Chondrocyte (in vitro differentiated cells): ENCODE measurements around the gene DMKN. TPM values are rescaled to one million over a fixed set of nuclear protein-coding genes. Genes with fewer than 3 reads are reported as not detected.

Experiments used
- DNase-seq: peaks from one replicate; pipeline ENCODE4 v3.0.0; 2021; ENCODE audit warnings: mixed read lengths, low spot score
- H3K27ac Mint-ChIP-seq: one replicate; pipeline ENCODE4 v1.8.0; 2021; ENCODE audit warnings: mild to moderate bottlenecking, moderate library complexity, mixed read lengths; ENCODE audit not compliant: unreplicated experiment
- H3K27me3 Mint-ChIP-seq: 2 replicates; pipeline ENCODE4 v1.8.0; 2021; ENCODE audit warnings: low read depth, mixed read lengths
- H3K36me3 Mint-ChIP-seq: 2 replicates; pipeline ENCODE4 v1.8.0; 2021; ENCODE audit warnings: low read depth, mixed read lengths
- H3K4me1 Mint-ChIP-seq: 2 replicates; pipeline ENCODE4 v1.8.0; 2021; ENCODE audit warnings: low read depth, mild to moderate bottlenecking, mixed read lengths
- H3K4me3 Mint-ChIP-seq: one replicate; pipeline ENCODE4 v1.8.0; 2021; ENCODE audit warnings: mild to moderate bottlenecking, moderate library complexity, mixed read lengths; ENCODE audit not compliant: unreplicated experiment
- H3K9me3 Mint-ChIP-seq: 2 replicates; pipeline ENCODE4 v1.8.0; 2021; ENCODE audit warnings: low read depth, mixed read lengths
- CTCF ChIP-seq: fragments of 200-600 bp; sonication (generic); IDR thresholded peaks from 2 replicates; pipeline ENCODE4 v1.5.0; 2021; ENCODE audit warnings: antibody characterized with exemption, mild to moderate bottlenecking, moderate library complexity
- total RNA-seq: library from RNA; stranded (reverse); gene quantifications from 3 replicates; pipeline ENCODE4 v1.2.1, GENCODE V29; 2021

The DMKN gene
- total RNA-seq, 1 donor from 2014 or later, result 2.1 TPM

- Mint-ChIP-seq H3K36me3 (no peaks in the 10 kb centered on the region), H3K27me3 (peaks cover 42% of the 10 kb centered on the region)
Measured at GRCh38 chr19:35451338-35452096, 61.9 kb downstream of the DMKN start.

GRCh38 chr19:35449359-35450043, 63.9 kb downstream of the DMKN start:
- peaks cover 54% of the 10 kb centered on the region for H3K27me3 Mint-ChIP-seq
- H3K4me1 Mint-ChIP-seq, result no peaks in the 10 kb centered on the region
- H3K4me3 Mint-ChIP-seq, result no peak overlapping the region
- no peaks in the 10 kb centered on the region for H3K36me3 Mint-ChIP-seq
- no peak for DNase-seq
- no peaks in the 10 kb centered on the region for H3K9me3 Mint-ChIP-seq
- TF ChIP-seq CTCF, result no peak
- no peak overlapping the region for H3K27ac Mint-ChIP-seq

More at GRCh38 chr19:35451338-35452096, 61.9 kb downstream of the DMKN start:
- no peaks in the 10 kb centered on the region for H3K9me3 Mint-ChIP-seq
- no peaks in the 10 kb centered on the region for H3K4me1 Mint-ChIP-seq
- no peak for DNase-seq
- no peak for TF ChIP-seq CTCF
- no peak overlapping the region for H3K4me3 Mint-ChIP-seq
- no peak overlapping the region for H3K27ac Mint-ChIP-seq

GRCh38 chr19:35447606-35448469, 65.6 kb downstream of the DMKN start, which contains the start of gene FFAR2:
Gene FFAR2 (plus strand): TSS chr19:35448257. CDS start chr19:35449715, 1,458 bp downstream.
- Mint-ChIP-seq H3K9me3 (no peaks in the 10 kb centered on the region), H3K27ac (no peak within 1 kb of the TSS), H3K36me3 (no peaks in the 10 kb centered on the region), H3K27me3 (peaks cover 51% of the 10 kb centered on the region), H3K4me1 (no peaks in the 10 kb centered on the region), H3K4me3 (no peak within 1 kb of the TSS)
- DNase-seq, result no peak
- TF ChIP-seq CTCF, result no peak

Other genes with a start within 250 kb of the DMKN start
- 86.1 to 101 TPM (median 86.3 TPM) in 3 replicates for gene USF2, start 244.7 kb downstream of the DMKN start, total RNA-seq
- not detected in 3 replicates for gene HAMP, start 231.1 kb downstream of the DMKN start, total RNA-seq
- not detected in 3 replicates for gene MAG, start 221.5 kb downstream of the DMKN start, total RNA-seq
- not detected in 3 replicates for gene CD22, start 184.5 kb downstream of the DMKN start, total RNA-seq
- gene FFAR1, start 165.7 kb downstream of the DMKN start, total RNA-seq, result not detected in 3 replicates
- gene FFAR3, start 155.2 kb downstream of the DMKN start, total RNA-seq, result not detected in 3 replicates
- gene GPR42, start 142.6 kb downstream of the DMKN start, total RNA-seq, result not detected in 3 replicates
- gene FFAR2, start 65.4 kb downstream of the DMKN start, total RNA-seq, result not detected in 3 replicates
- gene KRTDAP, start 23.2 kb downstream of the DMKN start, total RNA-seq, result not detected in 3 replicates
- 0.30 to 0.56 TPM (median 0.36 TPM) in 3 replicates for gene SBSN, start 14.7 kb upstream of the DMKN start, total RNA-seq
- not detected in 3 replicates for gene GAPDHS, start 19.8 kb upstream of the DMKN start, total RNA-seq
- gene TMEM147, start 32.0 kb upstream of the DMKN start, total RNA-seq, result 86.3 to 105 TPM (median 90.9 TPM) in 3 replicates
- not detected in 3 replicates for gene ATP4A, start 50.0 kb upstream of the DMKN start, total RNA-seq
- not detected in 3 replicates for gene PMIS2, start 72.5 kb upstream of the DMKN start, total RNA-seq
- gene HAUS5, start 99.1 kb upstream of the DMKN start, total RNA-seq, result 7.7 to 17.2 TPM (median 8.4 TPM) in 3 replicates
- gene RBM42, start 115.4 kb upstream of the DMKN start, total RNA-seq, result 75.4 to 92.2 TPM (median 91.3 TPM) in 3 replicates
- gene ETV2, start 128.1 kb upstream of the DMKN start, total RNA-seq, result 1.5 to 1.7 TPM (median 1.6 TPM) in 3 replicates
- 266 to 279 TPM (median 268 TPM) in 3 replicates for gene COX6B1, start 134.7 kb upstream of the DMKN start, total RNA-seq
- 0.65 TPM in 1 of 3 replicates, not detected in the others for gene UPK1A, start 152.9 kb upstream of the DMKN start, total RNA-seq
- not detected in 3 replicates for gene ZBTB32, start 190.9 kb upstream of the DMKN start, total RNA-seq
- 27.3 to 31.5 TPM (median 30.8 TPM) in 3 replicates for gene KMT2B, start 204.4 kb upstream of the DMKN start, total RNA-seq
- 0.59 to 1.4 TPM (median 0.99 TPM) in 3 replicates for gene IGFLR1, start 228.8 kb upstream of the DMKN start, total RNA-seq
- gene U2AF1L4, start 231.8 kb upstream of the DMKN start, total RNA-seq, result 22.9 to 28.8 TPM (median 24.7 TPM) in 3 replicates
- gene PSENEN, start 232.0 kb upstream of the DMKN start, total RNA-seq, result 59.9 to 71.1 TPM (median 61.8 TPM) in 3 replicates
- gene LIN37, start 234.9 kb upstream of the DMKN start, total RNA-seq, result 11.9 to 18.6 TPM (median 13.5 TPM) in 3 replicates
- 0.75 to 5.7 TPM (median 5.0 TPM) in 3 replicates for gene HSPB6, start 243.4 kb upstream of the DMKN start, total RNA-seq
- gene PROSER3, start 244.5 kb upstream of the DMKN start, total RNA-seq, result 17.4 to 24.6 TPM (median 20.3 TPM) in 3 replicates